Activated CD8-positive, alpha-beta memory T cell treated with anti-CD3 and anti-CD28 coated beads, Interleukin-2, amount 50 U/mL, for 48 hours (primary cell): ENCODE data around the gene RYR1.
A peak's percentile ranks its signal among the peaks of the same experiment; 100 is the strongest.

Experiments
- DNase-seq: peaks from one replicate; pipeline ENCODE4 v3.0.0-alpha.2; 2020

RYR1 gene

DNA sequence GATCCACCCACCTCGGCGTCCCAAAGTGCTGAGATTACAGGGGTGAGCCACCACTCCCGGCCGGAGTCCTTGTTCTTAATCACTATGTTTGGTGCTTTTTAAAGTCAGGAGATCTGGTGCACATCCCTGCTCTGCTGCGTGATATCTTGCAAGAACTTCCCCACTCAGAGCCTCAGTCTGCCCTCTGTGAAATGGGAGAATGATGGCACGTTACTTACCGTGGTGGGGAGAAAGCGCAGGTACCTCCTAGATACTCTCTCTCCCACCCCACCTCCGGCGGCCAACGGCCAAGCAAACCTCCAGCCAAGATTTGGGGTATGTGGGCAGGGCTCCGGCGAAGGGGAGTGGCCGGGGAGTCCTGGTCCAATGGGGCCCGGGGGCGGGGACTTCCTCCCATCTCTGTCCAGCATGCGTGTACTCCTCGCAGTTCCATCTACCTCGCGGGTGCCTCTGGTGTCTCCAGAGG lies at the start of gene RYR1:
RYR1 (plus strand) TSS at position 424 of the 466 bp plus-strand sequence. CDS start 139 bp downstream, outside the sequence.
- DNase-seq, result peak; percentile 80

DNA sequence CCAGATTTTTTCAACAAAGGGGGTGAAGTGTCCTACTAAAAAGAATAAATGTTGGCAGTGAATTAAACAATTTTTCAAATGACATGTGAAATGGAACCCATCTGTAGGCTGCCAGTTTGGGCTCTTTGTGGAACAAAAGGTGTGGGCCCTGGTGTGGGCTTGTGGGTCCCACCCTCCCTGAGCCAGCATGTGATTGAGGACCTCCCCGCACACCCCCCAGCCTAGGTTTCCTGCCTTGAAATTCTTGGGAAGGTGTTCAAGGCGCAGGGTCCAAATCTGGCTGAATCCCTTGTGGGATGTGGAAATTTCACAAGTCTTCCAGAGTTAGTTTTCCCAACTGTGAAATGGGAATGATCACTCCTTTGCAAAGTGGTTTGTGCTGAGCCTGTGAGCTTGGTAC lies 49.7 kb upstream of the RYR1 start:
- DNase-seq, result no peak

DNA sequence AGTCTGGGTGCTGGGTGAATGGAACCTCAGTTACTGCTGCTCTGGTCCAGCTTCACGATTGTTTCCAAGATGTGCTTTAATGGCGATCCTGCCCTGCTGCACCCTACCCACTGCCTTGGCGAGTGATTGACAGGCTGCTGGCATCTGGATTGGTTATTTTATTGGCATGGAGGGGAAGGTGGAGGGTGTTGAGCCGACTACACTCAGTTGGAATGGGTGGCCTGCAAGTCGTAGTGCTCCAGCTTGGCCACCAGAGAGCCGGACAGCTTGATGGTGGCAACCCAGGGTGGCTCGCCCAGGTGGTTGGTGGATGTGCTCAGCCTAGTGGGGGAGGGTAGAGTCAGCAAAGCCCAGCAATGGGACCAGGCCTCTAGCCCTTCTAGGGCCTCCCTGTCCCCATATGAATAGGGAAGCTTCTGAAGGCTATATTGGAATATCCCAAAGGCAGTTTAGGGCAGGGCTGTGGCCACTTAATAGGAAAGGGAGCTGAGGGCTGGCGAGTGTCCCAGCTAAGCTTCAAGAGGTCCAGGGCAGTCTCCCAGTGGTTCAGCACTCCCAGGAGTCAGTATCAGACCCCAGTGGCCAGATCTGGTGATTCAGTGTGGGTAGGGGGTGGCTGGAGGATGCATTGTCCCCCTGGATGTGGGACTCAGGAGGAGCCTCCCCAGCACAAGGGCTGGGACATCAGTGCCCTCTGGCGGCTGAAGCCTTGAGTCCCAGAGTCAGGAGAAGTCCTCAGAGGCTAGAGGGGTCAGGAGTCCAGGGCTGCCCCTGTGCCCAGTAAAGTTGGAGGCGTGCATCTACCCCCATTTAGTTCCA lies 49.1 kb upstream of the RYR1 start:
- DNase-seq, result no peak

DNA sequence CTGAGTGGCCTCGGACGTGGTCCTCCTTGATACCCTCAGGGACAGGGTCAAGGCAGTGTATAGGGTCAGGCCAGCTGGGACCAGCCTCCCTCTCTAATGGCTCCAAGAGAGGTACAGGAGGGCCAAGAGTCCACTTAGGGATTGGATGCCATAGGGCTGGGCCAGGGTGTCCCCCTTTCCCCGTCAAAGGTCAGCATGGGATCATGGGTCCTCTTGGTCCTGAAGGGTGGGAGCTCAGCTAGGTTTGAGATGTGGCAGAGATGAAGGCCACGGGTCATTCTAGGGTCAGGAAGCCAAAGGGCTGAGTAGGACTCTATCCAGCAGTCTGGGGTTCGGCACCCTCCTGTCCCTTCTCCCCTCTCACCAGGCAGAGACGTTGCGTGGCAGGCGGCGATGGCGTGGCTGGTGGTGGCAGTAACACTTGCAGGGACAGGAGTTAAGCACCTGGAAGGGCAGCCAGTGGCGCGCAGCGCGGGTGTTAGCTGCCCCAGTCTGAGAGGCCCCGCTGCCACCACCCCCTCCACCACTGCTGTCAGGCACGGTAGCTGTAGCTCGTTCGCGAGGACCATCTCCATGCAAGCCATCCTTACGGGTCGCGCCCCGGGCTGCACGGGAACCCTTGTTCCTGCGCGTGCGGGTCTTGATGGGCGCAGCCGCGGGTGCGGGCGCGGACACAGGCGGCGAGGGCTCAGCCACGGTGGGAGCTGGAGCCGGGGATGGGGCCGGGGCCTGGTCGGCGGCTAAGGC lies 48.3 kb upstream of the RYR1 start:
- no peak for DNase-seq

DNA sequence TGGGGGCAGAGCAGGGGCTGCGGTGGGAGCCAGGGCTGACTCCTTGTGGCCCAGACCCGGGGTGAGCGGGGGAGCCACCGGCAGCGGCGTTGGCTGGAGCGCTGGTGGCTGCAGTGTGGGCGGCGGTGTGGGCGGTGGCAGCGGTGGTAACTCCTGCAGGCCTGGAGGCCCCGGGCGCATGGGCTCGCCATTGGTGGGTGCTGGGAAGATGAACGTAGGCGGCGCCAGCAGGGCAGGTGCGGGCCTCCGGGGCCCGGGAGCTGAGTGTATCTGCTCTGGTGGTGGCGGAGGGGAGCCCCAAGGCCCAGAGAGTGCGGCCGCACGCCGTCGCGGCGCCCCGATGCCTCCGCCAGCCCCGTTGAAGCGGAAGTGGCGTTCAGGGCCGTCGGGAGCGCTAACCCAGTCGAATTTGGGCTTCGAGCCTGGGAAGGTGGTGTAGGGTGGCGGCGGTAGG lies 47.7 kb upstream of the RYR1 start:
- DNase-seq, result peak; percentile 61

DNA sequence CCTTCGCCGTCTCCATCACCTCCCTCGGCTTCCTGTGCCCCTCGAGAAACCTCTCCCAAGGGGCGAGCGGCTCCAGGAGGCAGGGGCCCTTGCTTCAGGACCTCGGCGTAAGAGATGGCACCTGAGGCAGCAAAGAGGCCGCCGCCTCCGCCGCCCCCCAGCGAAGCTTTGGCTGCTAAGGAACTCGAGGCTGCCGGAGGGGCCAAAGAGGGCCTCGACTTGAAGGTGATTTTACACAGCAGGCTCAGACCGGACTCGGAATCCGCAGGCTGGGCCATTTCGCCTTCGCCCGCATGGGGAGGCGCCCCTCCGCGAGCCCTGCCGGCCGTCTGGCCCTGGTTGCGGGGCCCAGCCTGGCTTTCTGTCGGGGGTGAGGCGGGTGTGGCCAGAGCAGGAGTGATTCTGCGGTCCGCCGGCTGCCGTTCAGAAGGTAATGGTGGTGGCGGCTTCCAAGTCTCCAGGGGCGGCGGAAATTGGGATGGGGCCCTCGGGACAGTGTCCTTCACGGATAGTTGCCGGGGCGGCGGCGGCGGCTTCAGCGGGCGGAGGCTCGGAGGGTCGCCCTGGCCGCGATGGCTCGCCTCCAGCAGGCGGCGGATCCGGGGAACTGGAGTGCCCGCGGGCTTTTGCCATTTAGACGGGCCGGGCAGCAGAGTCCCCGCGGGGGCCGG lies 47.1 kb upstream of the RYR1 start:
- DNase-seq, result no peak

DNA sequence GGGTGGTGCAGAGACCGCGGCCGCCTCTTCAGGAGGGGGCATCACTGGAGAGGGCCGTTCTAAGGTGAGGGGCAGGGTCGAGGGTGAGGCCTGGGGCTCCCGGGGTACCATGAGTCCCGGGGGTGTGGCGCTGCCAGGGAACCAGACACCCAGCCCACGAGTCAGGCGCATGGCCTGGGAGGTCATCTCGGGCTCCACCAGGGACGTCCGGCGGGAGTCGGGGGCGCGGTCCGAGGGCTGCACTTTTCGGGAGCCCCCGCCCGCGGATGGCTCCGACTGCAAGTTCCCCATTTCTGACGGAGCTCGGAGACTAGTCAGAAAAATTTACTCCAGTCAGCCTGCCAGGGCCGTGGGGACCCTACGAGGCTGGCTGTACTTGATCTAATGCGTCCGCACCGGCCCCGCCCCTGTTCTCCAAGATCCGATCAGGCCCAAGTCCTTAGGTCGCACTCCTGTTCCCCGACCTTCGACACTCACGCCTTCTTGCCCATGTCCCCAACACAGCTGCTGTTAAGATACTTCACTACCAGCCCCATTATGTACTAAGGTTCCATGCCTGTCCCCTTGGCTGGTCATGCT lies 46.4 kb upstream of the RYR1 start:
- DNase-seq, result peak; percentile 62

DNA sequence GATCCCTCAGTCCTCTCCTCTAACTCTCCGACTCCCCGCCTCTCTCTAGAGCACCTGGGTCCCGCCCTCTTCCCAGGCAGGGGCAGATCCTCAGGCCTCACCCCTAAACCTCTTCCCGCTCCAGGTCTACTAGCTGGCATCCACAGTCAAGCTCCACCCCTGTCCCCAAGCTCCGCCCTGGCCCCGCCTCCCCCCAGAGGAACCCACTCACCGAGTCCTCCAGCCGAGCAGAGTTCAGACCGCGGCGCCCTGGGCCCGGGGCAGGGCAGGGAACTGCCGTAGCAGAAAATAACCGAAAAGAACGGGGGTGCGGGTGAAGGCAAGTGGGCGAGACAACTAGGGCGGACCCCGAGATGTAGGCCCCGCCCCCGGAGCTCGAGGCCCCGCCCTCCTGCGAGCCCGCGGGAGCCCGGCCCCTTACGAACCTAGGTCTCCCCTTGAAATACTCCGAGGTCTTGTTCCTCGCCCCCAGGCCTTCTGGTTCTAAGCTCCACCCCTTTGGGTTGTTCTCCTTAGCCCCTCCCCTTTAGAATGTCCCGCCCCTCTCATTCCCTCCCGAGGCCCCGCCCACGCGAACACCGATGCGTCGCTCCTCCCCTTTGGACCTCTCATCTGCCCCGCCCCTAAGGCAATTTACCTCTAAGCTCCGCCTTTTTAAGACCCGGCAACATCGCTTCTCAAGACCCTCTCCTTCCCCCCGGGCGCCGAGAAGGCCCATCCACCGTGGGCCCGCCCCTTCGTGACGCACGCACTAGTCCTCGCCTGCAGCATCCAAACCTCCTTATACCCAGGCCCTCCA lies 45.7 kb upstream of the RYR1 start, which contains the start of gene GGN:
GGN (minus strand) TSS at position 485 of the 799 bp plus-strand sequence. CDS start 773 bp downstream, outside the sequence.
- DNase-seq, result peak; percentile 93

DNA sequence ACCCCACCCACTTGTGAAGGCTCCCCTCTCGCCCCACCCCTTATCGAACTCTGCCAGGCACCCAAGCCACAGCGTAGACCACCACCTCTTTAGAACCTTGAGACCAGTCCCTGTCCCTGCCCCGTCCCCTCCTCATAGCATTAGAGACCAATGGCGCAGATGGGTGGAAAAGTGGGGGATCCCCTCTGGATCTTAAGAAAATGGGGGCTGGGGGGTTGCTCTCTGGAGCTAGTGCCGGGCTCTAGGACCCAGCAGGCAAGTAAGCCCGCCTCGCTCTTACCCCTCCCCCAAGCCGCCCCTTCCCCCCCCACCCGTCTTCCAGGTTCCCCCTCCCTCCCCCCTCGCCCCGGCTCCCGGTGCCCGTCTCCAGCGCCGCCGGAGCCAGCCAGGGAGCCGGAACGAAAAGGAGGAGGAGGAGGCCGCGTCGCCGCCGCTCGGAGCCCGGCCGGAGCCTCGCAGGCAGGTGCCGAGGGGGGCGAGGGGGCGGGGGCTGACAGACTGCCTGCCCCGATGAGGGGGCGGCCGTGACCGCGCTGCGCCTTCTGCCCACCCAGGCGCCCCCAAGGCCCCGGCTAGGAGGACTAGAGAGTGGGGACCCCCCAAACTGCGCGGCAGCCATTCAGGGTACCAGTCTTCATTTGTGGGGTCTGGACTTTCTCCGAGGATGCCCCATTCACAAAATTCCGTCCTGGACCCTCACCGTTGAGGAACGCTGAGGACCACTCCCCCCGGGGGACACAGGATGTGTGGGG lies 45.0 kb upstream of the RYR1 start, which contains the start of gene SPRED3:
SPRED3 (plus strand) TSS at position 349 of the 752 bp plus-strand sequence. CDS start 1,606 bp downstream, outside the sequence.
- DNase-seq, result no peak

DNA sequence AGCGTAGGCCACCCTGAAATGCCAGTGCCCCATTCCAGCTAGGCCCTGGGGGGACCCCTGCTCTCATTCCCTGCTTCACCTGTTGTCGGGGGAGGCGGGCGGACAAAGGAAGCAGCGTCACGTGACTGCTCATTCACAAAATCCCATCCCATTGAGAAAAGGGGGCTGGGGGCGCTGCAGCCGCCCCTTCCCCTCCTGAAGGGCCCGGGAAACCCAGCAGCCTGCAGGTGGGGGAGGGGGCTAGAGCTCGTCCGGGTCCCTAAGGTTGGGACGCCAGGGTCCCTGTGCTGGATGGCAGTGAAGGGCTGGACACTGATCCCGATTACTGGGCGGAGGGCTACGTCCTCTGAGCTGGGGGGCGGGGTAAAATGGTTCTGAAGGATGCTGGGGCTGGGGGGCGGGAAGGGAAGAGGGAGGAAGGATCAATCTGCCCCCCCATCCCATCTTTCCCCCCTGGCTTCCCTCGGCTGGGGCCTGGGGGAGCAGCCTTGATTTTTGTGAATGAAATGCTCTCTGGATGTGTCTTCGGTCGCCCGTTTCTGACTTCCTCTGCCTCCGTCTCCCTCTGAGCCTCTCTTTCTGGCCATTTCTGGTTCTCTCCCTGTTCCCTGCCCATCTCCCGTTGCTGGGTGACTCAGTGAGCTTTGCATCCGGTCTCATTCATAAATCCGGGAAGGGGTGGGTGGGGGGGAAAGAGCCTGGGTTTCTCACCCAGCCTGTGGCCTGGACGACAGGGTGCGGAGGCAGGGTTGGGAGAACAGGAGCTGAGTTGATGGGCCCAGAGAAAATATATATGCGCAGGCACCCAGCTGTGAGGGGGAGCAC lies 44.2 kb upstream of the RYR1 start:
- no peak for DNase-seq

DNA sequence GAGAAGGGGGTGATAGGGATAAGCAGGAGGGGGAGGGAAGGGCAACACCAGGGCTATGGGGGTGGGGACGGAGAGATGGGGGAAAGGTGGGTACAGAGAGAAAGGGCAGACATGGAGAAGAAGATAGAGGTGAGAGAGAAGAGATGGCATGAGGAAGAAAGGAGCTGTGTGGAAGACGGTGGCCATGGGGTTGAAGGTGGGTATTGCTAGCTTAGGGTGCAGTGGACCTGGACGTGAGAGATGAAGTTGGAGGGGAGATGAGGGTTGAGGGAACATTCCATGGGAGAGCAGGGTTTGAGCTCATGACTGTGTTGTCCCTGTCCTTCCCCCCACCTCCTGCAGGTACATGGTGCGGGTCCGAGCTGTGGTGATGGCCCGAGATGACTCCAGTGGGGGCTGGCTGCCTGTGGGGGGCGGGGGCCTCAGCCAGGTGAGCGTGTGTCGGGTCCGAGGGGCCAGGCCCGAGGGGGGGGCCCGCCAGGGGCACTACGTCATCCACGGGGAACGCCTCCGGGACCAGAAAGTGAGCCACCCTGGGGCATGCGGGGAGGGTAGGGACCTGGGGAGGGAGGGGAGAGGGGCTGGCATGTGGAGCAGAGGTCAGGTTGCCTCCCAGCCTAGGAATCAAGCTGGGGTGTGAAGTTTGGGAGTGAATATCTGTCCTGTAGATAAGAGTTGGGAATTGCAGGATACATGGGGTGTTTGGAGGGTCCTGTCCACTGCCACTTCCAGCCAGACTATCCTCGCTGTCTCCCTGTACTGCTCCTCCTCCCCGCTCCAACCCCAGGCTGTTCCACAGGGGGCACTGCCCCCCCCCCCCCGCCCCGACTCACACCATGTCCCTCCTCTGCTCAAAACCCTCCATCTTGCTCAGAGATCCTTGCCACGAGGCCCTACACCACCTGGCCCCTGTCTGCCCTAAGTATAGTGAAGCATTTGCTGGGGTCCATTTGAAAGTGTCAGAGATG lies 43.2 kb upstream of the RYR1 start:
- no peak for DNase-seq

DNA sequence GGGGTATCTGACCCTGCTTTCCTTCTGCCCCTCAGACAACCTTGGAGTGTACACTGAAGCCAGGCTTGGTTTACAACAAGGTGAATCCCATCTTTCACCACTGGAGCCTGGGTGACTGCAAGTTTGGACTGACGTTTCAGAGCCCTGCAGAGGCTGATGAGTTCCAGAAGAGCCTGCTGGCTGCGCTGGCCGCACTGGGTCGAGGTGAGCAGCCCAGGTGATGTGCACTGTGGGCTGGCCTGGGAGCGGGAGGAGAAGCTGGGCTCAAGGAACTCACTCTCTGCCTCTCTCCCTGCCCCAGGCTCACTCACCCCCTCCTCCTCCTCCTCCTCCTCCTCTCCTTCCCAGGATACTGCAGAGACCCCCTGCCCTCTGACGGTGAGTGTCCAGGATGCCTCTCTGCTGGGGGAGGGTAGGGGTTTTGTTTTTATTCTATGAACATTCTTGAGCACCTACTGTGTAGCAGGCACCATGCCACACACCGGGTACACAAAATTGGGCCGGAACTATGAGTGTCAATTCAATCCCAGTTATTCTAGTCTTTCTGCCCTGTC lies 41.5 kb upstream of the RYR1 start:
- no peak for DNase-seq

DNA sequence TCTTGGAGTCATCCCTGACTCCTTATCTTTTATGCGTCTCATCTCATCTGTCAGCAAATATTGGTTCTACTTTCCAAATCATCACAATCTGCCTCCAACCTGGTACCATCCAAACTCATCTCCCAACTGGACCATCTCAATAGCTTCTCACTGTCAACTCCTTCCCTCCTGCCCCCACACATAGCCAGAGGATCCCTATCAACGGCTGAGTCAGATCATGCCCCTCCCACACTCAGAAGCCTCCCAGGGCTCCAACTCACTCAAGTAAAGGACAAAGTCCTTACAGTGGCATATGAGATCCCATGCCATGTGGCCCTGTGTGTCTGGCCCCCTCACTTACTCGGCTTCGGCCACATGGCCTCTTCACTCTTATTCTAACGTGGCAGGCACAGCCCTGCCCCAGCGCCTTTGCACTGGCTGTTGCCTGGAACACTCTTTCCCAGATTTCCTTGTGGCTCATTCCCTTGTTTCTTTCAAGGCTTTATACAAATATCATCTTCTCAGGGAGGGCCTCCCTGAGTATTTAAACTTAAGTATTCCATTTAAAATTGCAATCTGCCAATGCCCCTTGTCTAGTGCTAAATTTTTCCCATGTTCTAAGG lies 40.7 kb upstream of the RYR1 start:
- no peak for DNase-seq

DNA sequence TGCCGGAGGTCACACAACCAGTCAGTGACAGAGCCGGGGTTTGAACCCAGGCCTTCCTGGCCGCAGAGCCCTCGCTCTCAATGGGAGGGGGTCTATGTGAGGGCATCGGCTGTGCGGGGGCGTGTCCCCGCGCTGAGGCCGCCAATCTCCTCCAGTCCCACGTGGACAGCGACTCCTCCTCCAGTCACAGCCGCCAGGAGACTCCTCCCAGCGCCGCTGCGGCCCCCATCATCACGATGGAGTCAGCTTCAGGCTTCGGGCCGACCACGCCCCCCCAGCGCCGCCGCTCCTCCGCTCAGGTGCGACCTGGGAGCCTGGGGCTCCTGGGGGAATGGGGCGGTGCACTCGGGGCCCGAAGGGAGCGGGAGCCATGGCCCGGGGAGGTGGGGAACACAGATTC lies 39.0 kb upstream of the RYR1 start:
- DNase-seq, result peak; percentile 89

DNA sequence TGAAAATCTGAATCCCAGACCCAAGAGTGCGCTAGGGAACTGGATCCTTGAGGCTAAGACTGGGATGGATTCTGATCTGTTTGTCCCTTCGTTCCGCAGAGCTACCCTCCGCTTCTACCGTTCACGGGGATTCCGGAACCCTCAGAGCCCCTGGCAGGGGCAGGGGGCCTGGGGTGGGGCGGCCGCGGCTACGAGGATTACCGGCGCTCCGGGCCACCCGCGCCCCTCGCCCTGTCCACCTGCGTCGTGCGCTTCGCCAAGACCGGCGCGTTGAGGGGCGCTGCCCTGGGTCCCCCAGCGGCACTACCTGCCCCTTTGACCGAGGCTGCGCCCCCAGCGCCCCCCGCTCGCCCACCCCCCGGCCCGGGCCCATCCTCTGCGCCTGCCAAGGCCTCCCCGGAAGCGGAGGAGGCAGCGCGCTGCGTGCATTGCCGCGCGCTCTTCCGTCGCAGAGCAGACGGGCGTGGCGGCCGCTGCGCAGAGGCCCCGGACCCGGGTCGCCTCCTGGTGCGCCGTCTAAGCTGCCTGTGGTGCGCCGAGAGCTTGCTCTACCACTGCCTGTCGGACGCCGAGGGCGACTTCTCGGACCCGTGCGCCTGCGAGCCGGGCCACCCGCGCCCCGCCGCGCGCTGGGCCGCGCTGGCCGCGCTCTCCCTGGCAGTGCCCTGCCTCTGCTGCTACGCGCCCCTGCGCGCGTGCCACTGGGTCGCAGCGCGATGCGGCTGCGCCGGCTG lies 37.9 kb upstream of the RYR1 start:
- peak; percentile 80 for DNase-seq

DNA sequence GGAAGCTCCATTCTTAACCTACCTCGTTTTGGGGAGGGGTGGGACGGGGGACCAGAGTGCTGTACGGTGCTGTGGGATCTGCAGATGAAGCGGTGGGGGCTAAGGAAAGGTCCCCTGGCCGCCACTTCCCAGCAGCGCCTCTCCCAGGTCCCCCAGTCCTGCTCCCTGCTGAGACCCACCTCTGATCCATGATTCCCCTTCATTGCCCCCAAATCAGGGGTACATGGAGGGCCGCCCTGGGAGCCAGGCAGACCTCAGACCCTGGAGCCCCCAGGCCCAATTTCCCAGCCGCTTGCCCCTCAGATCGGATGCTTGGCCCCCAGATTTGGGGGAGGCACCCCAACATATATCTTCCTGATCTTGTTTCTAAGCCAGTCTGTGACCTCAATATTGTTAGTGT lies 34.4 kb upstream of the RYR1 start:
- DNase-seq, result no peak

DNA sequence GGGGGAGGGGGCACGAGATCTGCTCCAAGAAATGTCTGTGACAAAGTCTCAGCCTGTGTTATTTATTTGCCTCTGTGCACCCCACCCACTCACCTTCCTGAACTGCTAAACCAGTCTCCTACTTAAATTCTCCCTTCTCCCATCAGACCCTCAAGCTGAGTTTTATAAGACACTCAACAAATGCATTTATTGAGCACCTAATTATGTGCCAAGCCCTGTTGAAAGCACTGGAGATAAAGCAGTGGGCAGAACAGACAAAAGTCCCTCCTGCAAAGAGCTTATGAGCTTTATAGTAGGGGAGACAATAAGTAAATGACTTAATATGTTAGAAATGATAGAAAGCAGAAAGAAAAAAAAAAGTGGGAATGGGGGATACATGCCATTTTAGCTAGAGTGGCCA lies 34.0 kb upstream of the RYR1 start:
- DNase-seq, result no peak
